Spleen (tissue), 7 donors: ENCODE data around the gene TMEM14A.

ENCODE experiments used
- CTCF ChIP-seq, 11 experiments: fragments of 200-600 bp in 7 of 11; fragments of 450-650 bp in 4 of 11; sonication (generic) in 4 of 11; IDR thresholded peaks in 8 of 11; conservative IDR thresholded peaks in 3 of 11; 1 replicate in 7 of 11; 2 replicates in 4 of 11; pipeline versions ENCODE4 v1.4.0 to v1.8.0; 2016 to 2021; ENCODE audit warnings: antibody characterized with exemption in 11 of 11, inconsistent platforms in 4 of 11, mild to moderate bottlenecking in 1 of 11
- POLR2A ChIP-seq, 3 donors: fragments of 450-650 bp; IDR thresholded peaks; one replicate each; pipeline ENCODE4 v1.5.1; 2017; ENCODE audit warnings: antibody characterized with exemption in 3 of 3, mild to moderate bottlenecking in 1 of 3
- POLR2AphosphoS5 ChIP-seq, 3 donors: sonication (generic); formaldehyde crosslinking; IDR thresholded peaks; one replicate each; pipeline ENCODE4 v1.5.1; 2017; ENCODE audit warnings: antibody characterized with exemption in 3 of 3
- donor health status: DM: no; HTN: no; CAD: no; lungs with moderate emphysema.
- donor health status: DM: no; HTN: no; CAD: no.
- donor health status: DM: no; HTN: no; CAD: no.

- TF ChIP-seq CTCF (IDR thresholded peaks at IDR 0.05 in 8 of 11, conservative IDR thresholded peaks at IDR 0.05 in 3 of 11): no peak
- TF ChIP-seq POLR2A (IDR thresholded peaks at IDR 0.05): no peak
- TF ChIP-seq POLR2AphosphoS5 (IDR thresholded peaks at IDR 0.05): no peak
Observed at GRCh38 chr6:52667572-52667971, 3.3 kb upstream of the TMEM14A start.
